Body of pancreas (tissue), 4 donors: ENCODE data around the gene DOCK3. TPM values are rescaled to one million over a fixed set of nuclear protein-coding genes. Genes with fewer than 3 reads are reported as not detected.

Source experiments
- ATAC-seq: fragments of 150-250 bp; one replicate; pipeline ENCODE4 v1.9.1; 2016
- DNase-seq, 4 donors: peaks; one replicate each; pipeline ENCODE4 v3.0.0-alpha.2; 2019
- H3K27ac ChIP-seq, 4 donors: fragments of 200-600 bp; sonication (generic); 1 replicate in 3 of 4; 2 replicates in 1 of 4; pipeline versions ENCODE4 v1.5.1 to v1.6.1; 2016 to 2019; ENCODE audit warnings: mild to moderate bottlenecking in 1 of 4, mixed read lengths in 1 of 4, moderate library complexity in 1 of 4
- H3K27me3 ChIP-seq, 2 donors: fragments of 200-600 bp; sonication (generic); one replicate each; pipeline ENCODE4 v1.6.0; 2016; ENCODE audit warnings: mild to moderate bottlenecking in 1 of 2
- H3K36me3 ChIP-seq, 2 donors: fragments of 200-600 bp; sonication (generic); replicated peaks in 1 of 2; 2 replicates each; pipeline ENCODE4 v1.5.1; 2016; ENCODE audit warnings: low read depth in 2 of 2; ENCODE audit not compliant: insufficient read depth in 1 of 2
- H3K4me1 ChIP-seq: fragments of 200-600 bp; sonication (generic); one replicate; pipeline ENCODE4 v1.6.0; 2016
- H3K4me3 ChIP-seq, 2 donors: fragments of 200-600 bp; sonication (generic); 1 replicate in 1 of 2; 2 replicates in 1 of 2; pipeline ENCODE4 v1.5.1; 2016 to 2019
- H3K9me3 ChIP-seq, 3 donors: fragments of 200-600 bp; sonication (generic); 1 replicate in 2 of 3; 2 replicates in 1 of 3; pipeline ENCODE4 v1.5.1; 2016
- POLR2A ChIP-seq, 3 donors: fragments of 450-650 bp; IDR thresholded peaks; one replicate each; pipeline ENCODE4 v1.6.1; 2016; ENCODE audit warnings: antibody characterized with exemption in 3 of 3, mild to moderate bottlenecking in 2 of 3
- WGBS, 2 donors: methylation state at CpG; one replicate each; pipeline ENCODE4 v1.1.5; 2017; 5-methylcytosine and 5-hydroxymethylcytosine counted together
- intact Hi-C: fragments of 100-400 bp; cut with DNase I; formaldehyde crosslinking; loops from one replicate; pipeline ENCODE4 v1.15.1; 2023
- total RNA-seq, 2 donors: library from RNA; depleted of rRNA; stranded (reverse); fragments of >200 nt; gene quantifications; one replicate each; pipeline ENCODE4 v1.1.0, GENCODE V29; 2016
- TF ChIP-seq, protein P1 (sequence below), 7 experiments: fragments of 450-650 bp in 4 of 7; fragments of 200-600 bp in 3 of 7; sonication (generic) in 3 of 7; IDR thresholded peaks; one replicate each; pipeline ENCODE4 v1.5.1; 2016 to 2019; ENCODE audit warnings: antibody characterized with exemption in 7 of 7

The DOCK3 gene
- total RNA-seq, 2 donors from 2014 or later = 0.52 TPM; not detected in 1

DNA sequence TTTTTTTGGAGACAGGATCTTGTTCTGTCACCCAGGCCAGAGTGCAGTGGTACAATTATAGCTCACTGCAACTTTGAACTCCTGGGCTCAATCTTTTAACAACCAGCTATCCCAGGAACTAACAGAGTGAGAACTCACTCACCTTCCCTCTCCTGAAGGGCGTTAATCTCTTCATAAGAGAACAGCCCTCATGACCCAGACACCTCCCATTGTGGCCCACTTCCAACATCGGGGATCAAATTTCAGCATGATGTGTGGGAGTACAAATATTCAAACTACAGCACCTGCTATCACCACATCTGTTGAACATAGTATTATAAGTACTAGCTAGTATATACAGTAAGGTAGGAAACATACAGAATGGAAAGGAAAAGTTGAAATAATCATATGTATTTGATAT lies 132.5 kb downstream of the DOCK3 start:
- Histone ChIP-seq H3K27me3 (no peaks in the 10 kb centered on the region), H3K27ac (no peak overlapping the region), H3K4me3 (no peak overlapping the region), H3K36me3 (no peaks in the 10 kb centered on the region), H3K4me1 (no peaks in the 10 kb centered on the region), H3K9me3 (no peaks in the 10 kb centered on the region)
- ATAC-seq (no peak), DNase-seq (peak; percentile 50 to 70 (median 52))
- no peak for TF ChIP-seq POLR2A (IDR thresholded peaks at IDR 0.05)
- TF ChIP-seq, protein P1, sequence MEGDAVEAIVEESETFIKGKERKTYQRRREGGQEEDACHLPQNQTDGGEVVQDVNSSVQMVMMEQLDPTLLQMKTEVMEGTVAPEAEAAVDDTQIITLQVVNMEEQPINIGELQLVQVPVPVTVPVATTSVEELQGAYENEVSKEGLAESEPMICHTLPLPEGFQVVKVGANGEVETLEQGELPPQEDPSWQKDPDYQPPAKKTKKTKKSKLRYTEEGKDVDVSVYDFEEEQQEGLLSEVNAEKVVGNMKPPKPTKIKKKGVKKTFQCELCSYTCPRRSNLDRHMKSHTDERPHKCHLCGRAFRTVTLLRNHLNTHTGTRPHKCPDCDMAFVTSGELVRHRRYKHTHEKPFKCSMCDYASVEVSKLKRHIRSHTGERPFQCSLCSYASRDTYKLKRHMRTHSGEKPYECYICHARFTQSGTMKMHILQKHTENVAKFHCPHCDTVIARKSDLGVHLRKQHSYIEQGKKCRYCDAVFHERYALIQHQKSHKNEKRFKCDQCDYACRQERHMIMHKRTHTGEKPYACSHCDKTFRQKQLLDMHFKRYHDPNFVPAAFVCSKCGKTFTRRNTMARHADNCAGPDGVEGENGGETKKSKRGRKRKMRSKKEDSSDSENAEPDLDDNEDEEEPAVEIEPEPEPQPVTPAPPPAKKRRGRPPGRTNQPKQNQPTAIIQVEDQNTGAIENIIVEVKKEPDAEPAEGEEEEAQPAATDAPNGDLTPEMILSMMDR (IDR thresholded peaks at IDR 0.05) = no peak
- WGBS, 2 donors = 13 to 26% methylated on average over 2 of the region's 2 CpGs
- intact Hi-C loops = no loop called here

DNA sequence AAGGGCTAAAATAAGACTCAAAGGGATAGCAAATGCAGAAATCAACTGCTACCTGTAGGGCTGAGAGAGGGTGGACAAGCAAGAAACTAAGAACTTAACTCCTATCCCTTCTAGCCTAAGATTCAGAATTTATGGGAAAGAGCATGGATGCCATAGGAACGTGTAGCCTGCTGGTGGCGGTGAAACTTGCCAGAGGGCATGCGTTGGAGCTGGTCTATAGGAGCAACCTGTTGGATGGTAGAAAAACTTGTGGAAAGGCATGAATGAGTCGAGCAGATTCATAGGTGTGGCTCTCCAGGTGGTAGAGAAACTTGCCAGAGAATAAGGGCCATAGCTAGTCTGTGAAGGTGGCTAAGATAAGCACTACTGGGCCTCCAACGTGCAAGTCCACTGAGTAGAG lies 137.2 kb downstream of the DOCK3 start:
- DNase-seq (no peak), ATAC-seq (no peak)
- Histone ChIP-seq H3K27ac (no peak overlapping the region), H3K36me3 (no peaks in the 10 kb centered on the region), H3K9me3 (no peaks in the 10 kb centered on the region), H3K4me3 (no peak overlapping the region), H3K27me3 (no peaks in the 10 kb centered on the region), H3K4me1 (no peaks in the 10 kb centered on the region)
- WGBS, 2 donors = 68 to 83% methylated on average over 5 of the region's 5 CpGs
- TF ChIP-seq POLR2A (IDR thresholded peaks at IDR 0.05) = no peak
- TF ChIP-seq, protein P1 (IDR thresholded peaks at IDR 0.05) = no peak
- intact Hi-C loops = no loop called here

DNA sequence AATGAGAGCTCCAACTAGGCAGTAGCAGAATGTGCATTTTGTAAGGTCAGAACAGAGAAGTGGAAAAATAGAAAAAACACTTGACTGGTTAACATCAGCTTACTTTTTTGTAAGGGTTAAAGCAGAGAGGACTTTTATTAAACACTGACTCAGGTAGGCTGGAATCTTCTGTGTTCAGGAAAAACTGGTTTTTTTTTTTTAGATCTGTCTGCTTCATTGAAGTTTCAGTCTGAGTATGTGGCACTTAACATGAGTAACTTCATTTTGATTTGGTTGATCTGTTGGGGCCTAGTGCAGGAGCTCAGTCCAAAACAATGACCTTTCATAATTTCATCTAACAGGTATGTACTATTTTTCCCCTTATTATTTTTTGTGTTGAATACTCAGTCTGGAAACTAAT lies 141.1 kb downstream of the DOCK3 start:
- intact Hi-C loops = no loop called here

DNA sequence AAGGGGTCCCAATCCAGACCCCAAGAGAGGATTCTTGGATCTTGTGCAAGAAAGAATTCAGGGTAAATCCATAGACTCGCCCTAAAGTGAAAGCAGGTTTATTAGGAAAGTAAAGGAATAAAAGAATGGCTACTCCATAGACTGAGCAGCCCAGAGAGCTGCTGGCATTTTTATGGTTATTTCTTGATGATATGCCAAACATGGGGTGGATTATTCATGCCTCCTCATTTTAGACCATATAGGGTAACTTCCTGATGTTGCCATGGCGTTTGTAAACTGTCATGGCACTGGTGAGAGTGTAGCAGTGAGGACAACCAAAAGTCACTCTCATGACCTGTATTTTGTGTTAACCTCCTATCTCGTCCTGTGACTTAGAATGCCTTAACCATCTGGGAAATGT lies 142.2 kb downstream of the DOCK3 start:
- intact Hi-C loops = no loop called here
- no peak for ATAC-seq
- Histone ChIP-seq H3K4me1 (no peaks in the 10 kb centered on the region), H3K36me3 (no peaks in the 10 kb centered on the region), H3K9me3 (no peaks in the 10 kb centered on the region), H3K4me3 (no peak overlapping the region), H3K27ac (no peak overlapping the region), H3K27me3 (no peaks in the 10 kb centered on the region)
- 38 to 51% methylated on average over 3 of the region's 3 CpGs for WGBS, 2 donors
- TF ChIP-seq POLR2A (IDR thresholded peaks at IDR 0.05) = no peak
- TF ChIP-seq, protein P1 (IDR thresholded peaks at IDR 0.05) = no peak
- no peak for DNase-seq

More for the DNA sequence above, 141.1 kb downstream of the DOCK3 start:
- no peaks in the 10 kb centered on the region for H3K4me1 ChIP-seq
- H3K27ac ChIP-seq = no peak overlapping the region
- TF ChIP-seq, protein P1 (IDR thresholded peaks at IDR 0.05) = no peak
- no peak for TF ChIP-seq POLR2A (IDR thresholded peaks at IDR 0.05)
- DNase-seq (no peak), ATAC-seq (no peak)
- no peaks in the 10 kb centered on the region for H3K36me3 ChIP-seq
- no peak overlapping the region for H3K4me3 ChIP-seq
- no peaks in the 10 kb centered on the region for H3K9me3 ChIP-seq
- H3K27me3 ChIP-seq = no peaks in the 10 kb centered on the region

DNA sequence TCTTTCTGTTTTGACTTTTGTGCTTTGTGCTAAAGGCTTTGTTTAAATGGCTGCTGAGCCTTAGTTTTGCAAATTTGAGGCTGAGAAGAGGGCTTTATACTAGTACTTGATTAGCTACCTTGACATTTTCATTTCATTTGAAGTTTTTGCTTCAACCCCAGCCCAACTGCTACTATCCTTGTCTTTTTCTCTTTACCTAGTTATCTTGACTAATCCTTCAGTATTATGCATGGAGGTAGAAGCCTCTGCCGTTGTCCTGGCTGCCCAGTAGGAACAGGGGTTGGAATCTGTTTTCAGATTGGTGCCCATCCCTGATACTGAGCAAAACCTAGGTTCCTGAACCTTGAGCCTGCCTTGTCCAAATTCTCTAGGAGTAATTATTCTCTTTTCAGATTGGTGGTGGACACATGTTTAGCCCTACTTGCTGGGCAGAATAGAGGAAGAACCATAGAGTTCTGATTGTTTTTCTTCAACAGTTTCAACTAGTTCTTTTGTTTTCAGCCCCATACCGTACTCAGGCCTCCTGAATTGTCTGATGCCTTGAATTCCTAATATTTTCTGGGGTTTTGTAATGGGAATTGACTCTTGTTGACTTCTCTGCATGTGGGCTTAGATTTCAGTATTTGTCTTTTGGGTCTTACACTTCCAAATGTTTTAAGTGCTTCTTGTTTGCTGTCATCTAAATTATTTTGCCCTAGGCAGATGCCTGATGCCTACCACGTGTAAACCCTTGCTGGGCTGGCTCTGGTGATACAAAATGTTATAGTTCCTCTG lies 143.2 kb downstream of the DOCK3 start:
- WGBS, 2 donors = 43 to 58% methylated on average over 3 of the region's 3 CpGs
- H3K4me1 ChIP-seq = no peaks in the 10 kb centered on the region
- H3K9me3 ChIP-seq = no peaks in the 10 kb centered on the region
- TF ChIP-seq, protein P1 (IDR thresholded peaks at IDR 0.05) = no peak
- TF ChIP-seq POLR2A (IDR thresholded peaks at IDR 0.05) = no peak
- ATAC-seq = no peak
- H3K27me3 ChIP-seq = no peaks in the 10 kb centered on the region
- H3K27ac ChIP-seq = no peak overlapping the region
- intact Hi-C loops = no loop called here
- DNase-seq = no peak
- H3K36me3 ChIP-seq = no peaks in the 10 kb centered on the region
- H3K4me3 ChIP-seq = no peak overlapping the region
